BLaER1 (cell line): ENCODE measurements around the gene ELN.

ENCODE experiments used
- H3K27ac ChIP-seq: shearing (Covaris generic); formaldehyde crosslinking; 2 replicates; pipeline ENCODE4 v1.8.1; 2022
- H3K27me3 ChIP-seq: shearing (Covaris generic); formaldehyde crosslinking; 2 replicates; pipeline ENCODE4 v1.8.1; 2022
- H3K36me3 ChIP-seq: shearing (Covaris generic); formaldehyde crosslinking; 2 replicates; pipeline ENCODE4 v1.8.1; 2022
- H3K4me1 ChIP-seq: shearing (Covaris generic); formaldehyde crosslinking; 2 replicates; pipeline ENCODE4 v1.8.1; 2022
- H3K4me2 ChIP-seq: shearing (Covaris generic); formaldehyde crosslinking; 2 replicates; pipeline ENCODE4 v1.8.1; 2022
- H3K4me3 ChIP-seq: shearing (Covaris generic); formaldehyde crosslinking; 2 replicates; pipeline ENCODE4 v1.8.1; 2022
- H3K9ac ChIP-seq: shearing (Covaris generic); formaldehyde crosslinking; 2 replicates; pipeline ENCODE4 v1.8.1; 2022
- H3K9me3 ChIP-seq: shearing (Covaris generic); formaldehyde crosslinking; 2 replicates; pipeline ENCODE4 v1.8.1; 2022
- H4K20me1 ChIP-seq: shearing (Covaris generic); formaldehyde crosslinking; 2 replicates; pipeline ENCODE4 v1.8.1; 2022
- Cebpa-rat ChIP-seq: shearing (Covaris generic); IDR thresholded peaks from 2 replicates; pipeline ENCODE4 v1.8.1; 2022

The ELN gene

DNA sequence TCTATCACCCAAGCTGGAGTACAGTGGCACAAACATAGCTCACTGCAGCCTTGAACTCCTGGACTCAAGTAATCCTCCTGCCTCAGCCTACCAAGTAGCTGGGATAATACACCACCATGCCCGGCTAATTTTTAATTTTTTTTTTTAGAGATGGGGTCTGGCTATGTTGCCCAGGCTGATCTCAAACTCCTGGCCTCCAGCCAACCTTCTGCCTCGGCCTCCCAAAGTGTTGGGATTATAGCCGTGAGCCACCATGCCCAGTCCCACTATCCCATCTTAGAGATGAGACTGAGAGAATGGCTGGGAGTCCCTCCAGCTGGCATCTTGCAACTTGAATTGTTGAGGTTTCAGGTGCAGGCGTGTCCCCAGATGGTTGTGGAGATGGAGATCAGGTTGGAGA, 40.7 kb upstream of the ELN start:
- Histone ChIP-seq H3K27ac (no peak overlapping the region), H4K20me1 (no peaks in the 10 kb centered on the region), H3K4me2 (no peak overlapping the region), H3K4me3 (no peak overlapping the region), H3K4me1 (peaks cover 8% of the 10 kb centered on the region), H3K9me3 (no peaks in the 10 kb centered on the region), H3K36me3 (no peaks in the 10 kb centered on the region), H3K27me3 (no peaks in the 10 kb centered on the region), H3K9ac (no peak overlapping the region)
- no peak for TF ChIP-seq Cebpa-rat

DNA sequence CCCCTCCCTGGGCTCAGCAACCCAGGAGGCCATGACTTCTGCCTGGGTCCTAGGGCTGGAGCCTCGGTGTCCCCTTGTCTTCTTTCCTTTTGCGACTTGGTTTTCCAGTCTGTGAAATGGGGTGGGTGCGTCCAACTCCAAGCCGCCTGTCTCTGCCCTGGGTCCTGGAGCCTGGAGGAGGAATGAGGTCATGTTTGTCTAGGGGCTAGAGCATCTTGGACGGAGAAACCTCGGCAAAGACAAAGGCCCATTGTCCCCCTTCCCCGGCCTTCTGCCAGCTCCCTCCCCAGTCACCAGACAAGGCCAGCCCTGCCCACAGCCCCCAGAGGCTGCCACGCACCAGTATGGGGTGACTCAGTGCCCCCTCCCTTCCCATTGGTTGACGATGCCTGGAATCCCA, 39.8 kb upstream of the ELN start:
- Histone ChIP-seq H3K4me2 (no peak overlapping the region), H3K4me1 (0 out of 2 replicates have a peak, but pooled peaks cover 4% of the 10 kb centered on the region), H3K4me3 (no peak overlapping the region), H3K9me3 (no peaks in the 10 kb centered on the region), H3K27ac (no peak overlapping the region), H3K27me3 (no peaks in the 10 kb centered on the region), H3K9ac (no peak overlapping the region), H3K36me3 (no peaks in the 10 kb centered on the region), H4K20me1 (no peaks in the 10 kb centered on the region)
- no peak for TF ChIP-seq Cebpa-rat

GRCh38 chr7:73991522-73992100, 36.4 kb upstream of the ELN start:
- no peak overlapping the region for H3K27ac ChIP-seq
- H3K27me3 ChIP-seq = no peaks in the 10 kb centered on the region
- H3K4me3 ChIP-seq = no peak overlapping the region
- peaks cover 21% of the 10 kb centered on the region for H3K9me3 ChIP-seq
- no peaks in the 10 kb centered on the region for H4K20me1 ChIP-seq
- no peaks in the 10 kb centered on the region for H3K36me3 ChIP-seq
- no peak overlapping the region for H3K4me2 ChIP-seq
- no peak for TF ChIP-seq Cebpa-rat
- H3K9ac ChIP-seq = no peak overlapping the region
- H3K4me1 ChIP-seq = no peaks in the 10 kb centered on the region

GRCh38 chr7:73992101-73992562, 35.8 kb upstream of the ELN start:
- H3K27ac ChIP-seq = no peak overlapping the region
- no peak for TF ChIP-seq Cebpa-rat
- peaks cover 21% of the 10 kb centered on the region for H3K9me3 ChIP-seq
- H3K4me2 ChIP-seq = no peak overlapping the region
- H4K20me1 ChIP-seq = no peaks in the 10 kb centered on the region
- no peaks in the 10 kb centered on the region for H3K36me3 ChIP-seq
- no peaks in the 10 kb centered on the region for H3K27me3 ChIP-seq
- H3K4me3 ChIP-seq = no peak overlapping the region
- H3K9ac ChIP-seq = no peak overlapping the region
- H3K4me1 ChIP-seq = no peaks in the 10 kb centered on the region

- no peaks in the 10 kb centered on the region for H3K27me3 ChIP-seq
- H3K9me3 ChIP-seq = peaks cover 21% of the 10 kb centered on the region
- no peak overlapping the region for H3K9ac ChIP-seq
- H3K4me3 ChIP-seq = no peak overlapping the region
- H3K27ac ChIP-seq = no peak overlapping the region
- no peak for TF ChIP-seq Cebpa-rat
- no peaks in the 10 kb centered on the region for H3K4me1 ChIP-seq
- no peak overlapping the region for H3K4me2 ChIP-seq
- no peaks in the 10 kb centered on the region for H4K20me1 ChIP-seq
- H3K36me3 ChIP-seq = no peaks in the 10 kb centered on the region
Observed at GRCh38 chr7:73994023-73994422, 34.0 kb upstream of the ELN start.

- Histone ChIP-seq H4K20me1 (no peaks in the 10 kb centered on the region), H3K9ac (no peak overlapping the region), H3K4me1 (no peaks in the 10 kb centered on the region), H3K4me3 (no peak overlapping the region), H3K27ac (no peak overlapping the region), H3K4me2 (no peak overlapping the region), H3K36me3 (no peaks in the 10 kb centered on the region), H3K9me3 (peaks cover 21% of the 10 kb centered on the region), H3K27me3 (no peaks in the 10 kb centered on the region)
- no peak for TF ChIP-seq Cebpa-rat
Observed at GRCh38 chr7:73994761-73995160, 33.2 kb upstream of the ELN start.

DNA sequence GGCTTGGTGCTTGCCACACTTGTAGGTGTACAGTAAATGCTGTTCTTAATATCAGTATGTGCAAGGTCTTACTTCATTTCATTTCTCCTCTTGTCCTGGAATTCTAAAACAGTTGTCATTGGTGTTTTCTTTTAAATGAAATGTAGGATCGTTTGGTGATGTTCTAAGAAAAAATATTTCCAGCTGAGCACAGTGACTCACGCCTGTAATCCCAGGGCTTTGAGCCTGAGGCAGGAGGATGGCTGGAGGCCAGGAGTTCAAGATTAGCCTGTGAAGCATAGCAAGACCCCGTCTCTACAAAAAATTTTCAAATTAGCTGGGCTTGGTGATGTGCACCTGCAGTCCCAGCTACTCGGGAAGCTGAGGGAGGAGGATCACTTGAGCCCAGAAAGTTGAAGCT, 32.6 kb upstream of the ELN start:
- Histone ChIP-seq H3K4me1 (no peaks in the 10 kb centered on the region), H3K36me3 (no peaks in the 10 kb centered on the region), H3K27me3 (no peaks in the 10 kb centered on the region), H4K20me1 (no peaks in the 10 kb centered on the region), H3K27ac (no peak overlapping the region), H3K4me3 (no peak overlapping the region), H3K9ac (no peak overlapping the region), H3K4me2 (no peak overlapping the region), H3K9me3 (peaks cover 21% of the 10 kb centered on the region)
- TF ChIP-seq Cebpa-rat = no peak

- Histone ChIP-seq H3K9ac (no peak overlapping the region), H3K36me3 (no peaks in the 10 kb centered on the region), H3K4me3 (no peak overlapping the region), H3K9me3 (peaks cover 21% of the 10 kb centered on the region), H3K27me3 (no peaks in the 10 kb centered on the region), H3K27ac (no peak overlapping the region), H3K4me1 (no peaks in the 10 kb centered on the region), H3K4me2 (no peak overlapping the region), H4K20me1 (no peaks in the 10 kb centered on the region)
- no peak for TF ChIP-seq Cebpa-rat
Observed at GRCh38 chr7:73995821-73996511, 32.0 kb upstream of the ELN start.

GRCh38 chr7:73997056-73997455, 30.9 kb upstream of the ELN start:
- TF ChIP-seq Cebpa-rat = no peak
- H3K4me3 ChIP-seq = no peak overlapping the region
- peaks cover 2% of the 10 kb centered on the region for H3K4me1 ChIP-seq
- H3K9me3 ChIP-seq = peaks cover 21% of the 10 kb centered on the region
- H3K9ac ChIP-seq = no peak overlapping the region
- no peaks in the 10 kb centered on the region for H3K27me3 ChIP-seq
- no peaks in the 10 kb centered on the region for H3K36me3 ChIP-seq
- H4K20me1 ChIP-seq = no peaks in the 10 kb centered on the region
- no peak overlapping the region for H3K27ac ChIP-seq
- no peak overlapping the region for H3K4me2 ChIP-seq

DNA sequence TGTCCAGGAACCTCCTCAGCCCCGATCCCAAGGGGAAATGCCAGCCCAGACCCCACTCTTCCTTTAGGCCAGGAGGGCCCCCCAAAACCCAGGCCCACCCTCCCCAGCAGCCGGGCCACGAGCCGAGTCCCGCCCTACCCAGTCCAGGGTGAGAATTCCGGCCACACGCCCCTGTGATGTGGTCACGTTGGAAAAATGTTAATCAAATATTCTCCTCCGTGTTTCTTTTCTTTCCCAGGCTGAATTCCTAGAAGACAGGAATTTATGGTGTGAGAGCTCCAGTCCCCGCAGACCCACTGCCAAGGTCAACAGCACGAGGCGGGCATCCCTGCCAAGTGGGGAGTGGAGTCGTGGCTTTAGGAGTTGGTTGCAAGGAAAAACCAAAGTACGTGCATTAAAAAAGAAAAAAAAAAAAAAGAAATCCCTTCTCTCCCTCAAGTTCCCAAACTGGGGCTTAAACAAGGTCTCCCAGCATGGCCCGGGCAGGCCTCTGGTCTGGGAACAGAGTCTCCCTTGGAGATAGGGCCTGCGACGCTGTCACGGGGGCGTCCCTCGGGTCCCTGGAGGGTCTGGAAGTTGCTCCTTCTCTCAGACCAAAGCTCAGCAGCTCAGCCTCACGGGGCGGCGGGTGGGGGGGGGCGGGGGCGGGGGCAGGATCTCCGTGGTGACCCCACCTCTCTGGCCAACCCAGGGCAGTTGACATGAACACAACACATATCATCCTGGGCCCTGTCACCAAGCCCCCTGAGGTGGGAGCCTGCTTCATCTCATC, 28.1 kb upstream of the ELN start:
- TF ChIP-seq Cebpa-rat = no peak
- peaks cover 21% of the 10 kb centered on the region for H3K4me1 ChIP-seq
- no peaks in the 10 kb centered on the region for H4K20me1 ChIP-seq
- no peak overlapping the region for H3K4me3 ChIP-seq
- H3K27me3 ChIP-seq = no peaks in the 10 kb centered on the region
- H3K4me2 ChIP-seq = no peak overlapping the region
- peaks cover 12% of the 10 kb centered on the region for H3K9me3 ChIP-seq
- no peaks in the 10 kb centered on the region for H3K36me3 ChIP-seq
- H3K9ac ChIP-seq = no peak overlapping the region
- H3K27ac ChIP-seq = no peak overlapping the region
